ENCODE results near the gene PRDM16.

Gene PRDM16

GRCh38 chr1:3069491-3070308 lies 697 bp downstream of the PRDM16 start:
- ATAC-seq: peak; percentile 46
- no peak for TF ChIP-seq GLIS3 (CRISPR knock-in tag; IDR thresholded peaks at IDR 0.05)
- TF ChIP-seq CSDC2 (CRISPR knock-in tag; IDR thresholded peaks at IDR 0.05): no peak

GRCh38 chr1:3070309-3070643 lies 1.3 kb downstream of the PRDM16 start:
- no peak for ATAC-seq
- TF ChIP-seq ZNF8 (CRISPR knock-in tag; IDR thresholded peaks at IDR 0.05): no peak
- TF ChIP-seq CSDC2 (CRISPR knock-in tag; IDR thresholded peaks at IDR 0.05): no peak
- no peak for TF ChIP-seq TSHZ2 (CRISPR knock-in tag; IDR thresholded peaks at IDR 0.05)
- TF ChIP-seq ARNTL (CRISPR knock-in tag; IDR thresholded peaks at IDR 0.05; ENCODE audit: borderline replicate concordance, low read depth): no peak
- no peak for TF ChIP-seq TCF4 (CRISPR knock-in tag; IDR thresholded peaks at IDR 0.05; ENCODE audit: borderline replicate concordance)
- TF ChIP-seq OSR1 (CRISPR knock-in tag; IDR thresholded peaks at IDR 0.05): no peak
- no peak for TF ChIP-seq ZFP3 (CRISPR knock-in tag; IDR thresholded peaks at IDR 0.05)
- TF ChIP-seq ESRRG (CRISPR knock-in tag; IDR thresholded peaks at IDR 0.05): no peak
- TF ChIP-seq BACH2 (CRISPR knock-in tag; IDR thresholded peaks at IDR 0.05; ENCODE audit: borderline replicate concordance): no peak
- TF ChIP-seq, protein P1, sequence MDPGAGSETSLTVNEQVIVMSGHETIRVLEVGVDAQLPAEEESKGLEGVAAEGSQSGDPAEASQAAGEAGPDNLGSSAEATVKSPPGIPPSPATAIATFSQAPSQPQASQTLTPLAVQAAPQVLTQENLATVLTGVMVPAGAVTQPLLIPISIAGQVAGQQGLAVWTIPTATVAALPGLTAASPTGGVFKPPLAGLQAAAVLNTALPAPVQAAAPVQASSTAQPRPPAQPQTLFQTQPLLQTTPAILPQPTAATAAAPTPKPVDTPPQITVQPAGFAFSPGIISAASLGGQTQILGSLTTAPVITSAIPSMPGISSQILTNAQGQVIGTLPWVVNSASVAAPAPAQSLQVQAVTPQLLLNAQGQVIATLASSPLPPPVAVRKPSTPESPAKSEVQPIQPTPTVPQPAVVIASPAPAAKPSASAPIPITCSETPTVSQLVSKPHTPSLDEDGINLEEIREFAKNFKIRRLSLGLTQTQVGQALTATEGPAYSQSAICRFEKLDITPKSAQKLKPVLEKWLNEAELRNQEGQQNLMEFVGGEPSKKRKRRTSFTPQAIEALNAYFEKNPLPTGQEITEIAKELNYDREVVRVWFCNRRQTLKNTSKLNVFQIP (CRISPR knock-in tag; IDR thresholded peaks at IDR 0.05; ENCODE audit: borderline replicate concordance, low read depth): no peak
- TF ChIP-seq TOX (CRISPR knock-in tag; IDR thresholded peaks at IDR 0.05; ENCODE audit: borderline replicate concordance): no peak
- TF ChIP-seq ZNF565 (CRISPR knock-in tag; conservative IDR thresholded peaks at IDR 0.05; ENCODE audit: low read depth): no peak
- no peak for TF ChIP-seq ZC3H10 (CRISPR knock-in tag; IDR thresholded peaks at IDR 0.05)
- no peak for TF ChIP-seq ISL1 (CRISPR knock-in tag; IDR thresholded peaks at IDR 0.05)
- TF ChIP-seq GLIS3 (CRISPR knock-in tag; IDR thresholded peaks at IDR 0.05): no peak
- no peak for TF ChIP-seq PPARA (CRISPR knock-in tag; IDR thresholded peaks at IDR 0.05; ENCODE audit: borderline replicate concordance)
- TF ChIP-seq ZNF70 (CRISPR knock-in tag; IDR thresholded peaks at IDR 0.05): no peak
- TF ChIP-seq PATZ1 (CRISPR knock-in tag; IDR thresholded peaks at IDR 0.05; ENCODE audit: borderline replicate concordance): no peak

- ATAC-seq: no peak
- no peak for TF ChIP-seq PPARA (CRISPR knock-in tag; IDR thresholded peaks at IDR 0.05; ENCODE audit: borderline replicate concordance)
- no peak for TF ChIP-seq ZC3H10 (CRISPR knock-in tag; IDR thresholded peaks at IDR 0.05)
- no peak for TF ChIP-seq ZNF565 (CRISPR knock-in tag; conservative IDR thresholded peaks at IDR 0.05; ENCODE audit: low read depth)
- TF ChIP-seq RARB (CRISPR knock-in tag; IDR thresholded peaks at IDR 0.05): no peak
- TF ChIP-seq CSRNP3 (CRISPR knock-in tag; IDR thresholded peaks at IDR 0.05): no peak
- no peak for TF ChIP-seq ESRRG (CRISPR knock-in tag; IDR thresholded peaks at IDR 0.05)
- no peak for TF ChIP-seq TSHZ2 (CRISPR knock-in tag; IDR thresholded peaks at IDR 0.05)
- TF ChIP-seq ISL1 (CRISPR knock-in tag; IDR thresholded peaks at IDR 0.05): no peak
- no peak for TF ChIP-seq ARNTL (CRISPR knock-in tag; IDR thresholded peaks at IDR 0.05; ENCODE audit: borderline replicate concordance, low read depth)
- no peak for TF ChIP-seq ZNF8 (CRISPR knock-in tag; IDR thresholded peaks at IDR 0.05)
- no peak for TF ChIP-seq ZNF70 (CRISPR knock-in tag; IDR thresholded peaks at IDR 0.05)
- TF ChIP-seq BACH2 (CRISPR knock-in tag; IDR thresholded peaks at IDR 0.05; ENCODE audit: borderline replicate concordance): no peak
- TF ChIP-seq, protein P1 (CRISPR knock-in tag; IDR thresholded peaks at IDR 0.05; ENCODE audit: borderline replicate concordance, low read depth): no peak
Observed at GRCh38 chr1:3070644-3071564, 1.9 kb downstream of the PRDM16 start.
